Measurements from ENCODE around the gene L1TD1.
"Not testable (repeated sequence)": the region's sequence is repeated elsewhere in the genome, so short reads cannot be mapped to it uniquely, and the experiment has no call there.

L1TD1 gene

GRCh38 chr1:62194651-62195544 lies at the start of gene L1TD1:
TSS of gene L1TD1 (plus strand) at chr1:62194849. CDS start at chr1:62206629, 11,780 bp downstream.
- DNase-seq: no peak

GRCh38 chr1:62159940-62160348 lies 34.7 kb upstream of the L1TD1 start:
- no peak for DNase-seq

- DNase-seq: no peak
These were observed 32.9 kb upstream of the L1TD1 start for GRCh38 chr1:62161711-62162110.

- DNase-seq: not testable (repeated sequence)
These were observed 24.3 kb upstream of the L1TD1 start for GRCh38 chr1:62170380-62170779.

GRCh38 chr1:62175568-62176179 lies 19.0 kb upstream of the L1TD1 start:
- DNase-seq: peak; percentile 58 to 73 (median 60)

- DNase-seq: no peak
These were observed 17.9 kb upstream of the L1TD1 start for GRCh38 chr1:62176597-62177312.

- no peak for DNase-seq
These were observed 17.0 kb upstream of the L1TD1 start for GRCh38 chr1:62177621-62178020.

GRCh38 chr1:62178372-62178771 lies 16.3 kb upstream of the L1TD1 start:
- DNase-seq: no peak

GRCh38 chr1:62180054-62180453 lies 14.6 kb upstream of the L1TD1 start:
- DNase-seq: not testable (repeated sequence)

- no peak for DNase-seq
These were observed 14.0 kb upstream of the L1TD1 start for GRCh38 chr1:62180639-62181038.

- no peak for DNase-seq
These were observed 13.1 kb upstream of the L1TD1 start for GRCh38 chr1:62181532-62181931.

GRCh38 chr1:62182157-62182556 lies 12.5 kb upstream of the L1TD1 start:
- not testable (repeated sequence) for DNase-seq

- DNase-seq: not testable (repeated sequence)
These were observed 11.3 kb upstream of the L1TD1 start for GRCh38 chr1:62183164-62184020.

- no peak for DNase-seq
These were observed 10.3 kb upstream of the L1TD1 start for GRCh38 chr1:62184336-62184735.

- DNase-seq: not testable (repeated sequence)
These were observed 9.4 kb upstream of the L1TD1 start for GRCh38 chr1:62185233-62185632.

GRCh38 chr1:62185677-62186076 lies 9.0 kb upstream of the L1TD1 start:
- no peak for DNase-seq

- no peak for DNase-seq
These were observed 7.1 kb upstream of the L1TD1 start for GRCh38 chr1:62187548-62187947.

- no peak for DNase-seq
These were observed 6.5 kb upstream of the L1TD1 start for GRCh38 chr1:62188111-62188510.

GRCh38 chr1:62196086-62196690 lies 1.5 kb downstream of the L1TD1 start:
- DNase-seq: no peak

- no peak for DNase-seq
These were observed 3.6 kb downstream of the L1TD1 start for GRCh38 chr1:62198069-62198780.

GRCh38 chr1:62198781-62199125 lies 4.1 kb downstream of the L1TD1 start:
- no peak for DNase-seq

GRCh38 chr1:62207187-62207586 lies 12.5 kb downstream of the L1TD1 start:
- DNase-seq: no peak

Data from suppressor macrophage treated with lipopolysaccharide for 1 hour (primary cell).